Mesenchymal stem cell (in vitro differentiated cells and primary cell): ENCODE results near the gene MRPS23. TPM values are rescaled to one million over a fixed set of nuclear protein-coding genes. Genes with fewer than 3 reads are reported as not detected.

Experiments used
- DNase-seq: peaks from one replicate; pipeline ENCODE4 v3.0.0-alpha.2; 2013
- H2AFZ ChIP-seq: one replicate; pipeline ENCODE4 v1.6.1; 2013; ENCODE audit warnings: low read depth, mild to moderate bottlenecking, control low read depth, inconsistent platforms, low read length, moderate library complexity
- H2AK5ac ChIP-seq: 2 replicates; pipeline ENCODE4 v1.6.1; 2013; ENCODE audit warnings: low read length, moderate library complexity, mild to moderate bottlenecking, inconsistent platforms; ENCODE audit not compliant: severe bottlenecking
- H2BK120ac ChIP-seq: one replicate; pipeline ENCODE4 v1.6.1; 2013; ENCODE audit warnings: low read depth, mild to moderate bottlenecking, inconsistent platforms, low read length, moderate library complexity
- H2BK12ac ChIP-seq, 2 experiments: one replicate each; pipeline ENCODE4 v1.6.1; 2013; ENCODE audit warnings: inconsistent platforms in 2 of 2, low read length in 2 of 2, mild to moderate bottlenecking in 2 of 2, moderate library complexity in 2 of 2, control low read depth in 1 of 2
- H2BK15ac ChIP-seq: one replicate; pipeline ENCODE4 v1.6.1; 2013; ENCODE audit warnings: mild to moderate bottlenecking, low read depth, inconsistent platforms; ENCODE audit not compliant: poor library complexity, severe bottlenecking
- H2BK5ac ChIP-seq: 2 replicates; pipeline ENCODE4 v1.6.1; 2013; ENCODE audit warnings: low read depth, mild to moderate bottlenecking, low read length, control low read depth, inconsistent platforms; ENCODE audit not compliant: poor library complexity, severe bottlenecking
- H3K14ac ChIP-seq, 2 experiments: one replicate each; pipeline ENCODE4 v1.6.1; 2013; ENCODE audit warnings: inconsistent platforms in 2 of 2, low read length in 2 of 2, control low read depth in 1 of 2, mild to moderate bottlenecking in 1 of 2, moderate library complexity in 1 of 2
- H3K18ac ChIP-seq, 2 experiments: one replicate each; pipeline ENCODE4 v1.6.1; 2013; ENCODE audit warnings: inconsistent platforms in 2 of 2, low read length in 2 of 2, control low read depth in 1 of 2, low read depth in 1 of 2, mild to moderate bottlenecking in 1 of 2
- H3K23ac ChIP-seq, 2 experiments: one replicate each; pipeline ENCODE4 v1.6.1; 2013; ENCODE audit warnings: inconsistent platforms in 2 of 2, low read length in 2 of 2, mild to moderate bottlenecking in 2 of 2, moderate library complexity in 2 of 2, control low read depth in 1 of 2
- H3K27ac ChIP-seq: 2 replicates; pipeline ENCODE4 v1.5.1; 2013; ENCODE audit warnings: mild to moderate bottlenecking, moderate library complexity, low read length, control low read depth, inconsistent platforms; ENCODE audit not compliant: poor library complexity, severe bottlenecking
- H3K27me3 ChIP-seq, 2 experiments: 2 replicates each; pipeline versions ENCODE4 v1.6.1 to v1.7.0; 2013; ENCODE audit warnings: low read length in 2 of 2, mild to moderate bottlenecking in 2 of 2, moderate library complexity in 2 of 2, control low read depth in 1 of 2, inconsistent platforms in 1 of 2; ENCODE audit not compliant: control insufficient read depth in 1 of 2, insufficient read depth in 1 of 2
- H3K36me3 ChIP-seq, 2 experiments: 2 replicates each; pipeline versions ENCODE4 v1.6.1 to v1.7.0; 2013; ENCODE audit warnings: low read length in 2 of 2, control low read depth in 1 of 2, inconsistent platforms in 1 of 2, low read depth in 1 of 2, mild to moderate bottlenecking in 1 of 2; ENCODE audit not compliant: insufficient read depth in 2 of 2, control insufficient read depth in 1 of 2
- H3K4ac ChIP-seq, 2 experiments: one replicate each; pipeline ENCODE4 v1.6.1; 2013; ENCODE audit warnings: inconsistent platforms in 2 of 2, low read length in 2 of 2, mild to moderate bottlenecking in 2 of 2, moderate library complexity in 2 of 2, control low read depth in 1 of 2, low read depth in 1 of 2
- H3K4me1 ChIP-seq: 2 replicates; pipeline ENCODE4 v1.6.1; 2013; ENCODE audit warnings: low read depth, low read length, control low read depth; ENCODE audit not compliant: control insufficient read depth, insufficient read depth
- H3K4me2 ChIP-seq: 2 replicates; pipeline ENCODE4 v1.6.1; 2013; ENCODE audit warnings: low read length, mild to moderate bottlenecking, inconsistent platforms; ENCODE audit not compliant: poor library complexity, severe bottlenecking
- H3K4me3 ChIP-seq, 2 experiments: 2 replicates each; pipeline versions ENCODE4 v1.5.1 to v1.7.0; 2013; ENCODE audit warnings: low read length in 2 of 2, mild to moderate bottlenecking in 2 of 2, control low read depth in 1 of 2, low read depth in 1 of 2; ENCODE audit not compliant: insufficient read depth in 1 of 2
- H3K79me1 ChIP-seq: replicated peaks from 2 replicates; pipeline ENCODE4 v1.6.1; 2013; ENCODE audit warnings: mild to moderate bottlenecking, control low read depth, low read length, inconsistent platforms; ENCODE audit not compliant: poor library complexity, severe bottlenecking
- H3K9ac ChIP-seq: 2 replicates; pipeline ENCODE4 v1.7.0; 2013; ENCODE audit warnings: mild to moderate bottlenecking, low read length, moderate library complexity
- H3K9me3 ChIP-seq: 2 replicates; pipeline ENCODE4 v1.7.0; 2013; ENCODE audit warnings: mild to moderate bottlenecking, low read length; ENCODE audit not compliant: control insufficient read depth
- H4K8ac ChIP-seq: one replicate; pipeline ENCODE4 v1.6.1; 2013; ENCODE audit warnings: inconsistent platforms, mild to moderate bottlenecking, low read length, moderate library complexity
- H4K91ac ChIP-seq: one replicate; pipeline ENCODE4 v1.6.1; 2013; ENCODE audit warnings: mild to moderate bottlenecking, low read length, inconsistent platforms
- WGBS: methylation state at CpG from one replicate; pipeline ENCODE4 v1.1.7; 2013; ENCODE audit warnings: mixed read lengths; 5-methylcytosine and 5-hydroxymethylcytosine counted together
- small RNA-seq: library from polyadenylated mRNA; stranded (forward); fragments of <200 nt; extraction: miRNeasy Mini kit (QIAGEN cat#:217004); gene quantifications from one replicate; pipeline ENCODE3, GENCODE V24; 2013; ENCODE audit warnings: low read depth

Gene MRPS23

GRCh38 chr17:57788725-57789124 is 61.1 kb downstream of the MRPS23 start:
- Histone ChIP-seq H3K4ac (no peak overlapping the region), H3K23ac (no peak overlapping the region), H2AFZ (no peak overlapping the region), H3K79me1 (no peaks in the 10 kb centered on the region), H3K4me2 (no peak overlapping the region), H3K27ac (no peak overlapping the region), H3K9ac (no peak overlapping the region), H3K4me3 (no peak overlapping the region), H2BK120ac (no peak overlapping the region), H2AK5ac (no peak overlapping the region), H3K9me3 (no peaks in the 10 kb centered on the region), H3K14ac (no peak overlapping the region), H4K8ac (no peak overlapping the region), H2BK12ac (no peak overlapping the region), H3K36me3 (no peaks in the 10 kb centered on the region), H4K91ac (no peak overlapping the region), H2BK5ac (no peak overlapping the region), H3K27me3 (peaks cover 53 to 66% of the 10 kb centered on the region in 2 experiments), H3K4me1 (no peaks in the 10 kb centered on the region), H3K18ac (no peak overlapping the region), H2BK15ac (no peak overlapping the region)
- WGBS = 82% methylated on average over 2 of the region's 4 CpGs
- no peak for DNase-seq

- Histone ChIP-seq H3K9me3 (no peaks in the 10 kb centered on the region), H3K4me3 (no peak overlapping the region), H2BK5ac (no peak overlapping the region), H3K36me3 (no peaks in the 10 kb centered on the region), H3K14ac (no peak overlapping the region), H2AK5ac (no peak overlapping the region), H3K4ac (no peak overlapping the region), H3K18ac (no peak overlapping the region), H3K27ac (no peak overlapping the region), H2AFZ (no peak overlapping the region), H4K8ac (no peak overlapping the region), H3K79me1 (no peaks in the 10 kb centered on the region), H2BK120ac (no peak overlapping the region), H3K9ac (no peak overlapping the region), H2BK12ac (no peak overlapping the region), H3K27me3 (peaks cover 72 to 90% of the 10 kb centered on the region in 2 experiments), H2BK15ac (no peak overlapping the region), H3K23ac (no peak overlapping the region), H3K4me2 (no peak overlapping the region), H4K91ac (no peak overlapping the region), H3K4me1 (peaks cover 7% of the 10 kb centered on the region)
- WGBS = 76% methylated on average over 7 of the region's 7 CpGs
- DNase-seq = peak; percentile 17
Measured at GRCh38 chr17:57785022-57785421, 64.8 kb downstream of the MRPS23 start.

Small RNA genes within 50 kb of the gene (small RNA-seq; reads per million reads assigned to genes)
- not detected for gene RN7SKP94
